Occipital lobe (tissue), 2 donors: ENCODE results near the gene MGAT4A. TPM values are rescaled to one million over a fixed set of nuclear protein-coding genes. Genes with fewer than 3 reads are reported as not detected.
"Not testable (repeated sequence)": the region's sequence is repeated elsewhere in the genome, so short reads cannot be mapped to it uniquely, and the experiment has no call there.

Experiments used
- DNase-seq: peaks from one replicate; lab custom pipeline; 2025; lab: John Stamatoyannopoulos, UW
- total RNA-seq: library from RNA; depleted of rRNA; stranded (reverse); fragments of >200 nt; gene quantifications from one replicate; pipeline ENCODE4 v1.2.3, GENCODE V29; 2014

The MGAT4A gene
- total RNA-seq, 1 donor from 2014 or later: 40.7 TPM

- DNase-seq: no peak
These were observed 258 bp downstream of the MGAT4A start for GRCh38 chr2:98730707-98731040.

DNA sequence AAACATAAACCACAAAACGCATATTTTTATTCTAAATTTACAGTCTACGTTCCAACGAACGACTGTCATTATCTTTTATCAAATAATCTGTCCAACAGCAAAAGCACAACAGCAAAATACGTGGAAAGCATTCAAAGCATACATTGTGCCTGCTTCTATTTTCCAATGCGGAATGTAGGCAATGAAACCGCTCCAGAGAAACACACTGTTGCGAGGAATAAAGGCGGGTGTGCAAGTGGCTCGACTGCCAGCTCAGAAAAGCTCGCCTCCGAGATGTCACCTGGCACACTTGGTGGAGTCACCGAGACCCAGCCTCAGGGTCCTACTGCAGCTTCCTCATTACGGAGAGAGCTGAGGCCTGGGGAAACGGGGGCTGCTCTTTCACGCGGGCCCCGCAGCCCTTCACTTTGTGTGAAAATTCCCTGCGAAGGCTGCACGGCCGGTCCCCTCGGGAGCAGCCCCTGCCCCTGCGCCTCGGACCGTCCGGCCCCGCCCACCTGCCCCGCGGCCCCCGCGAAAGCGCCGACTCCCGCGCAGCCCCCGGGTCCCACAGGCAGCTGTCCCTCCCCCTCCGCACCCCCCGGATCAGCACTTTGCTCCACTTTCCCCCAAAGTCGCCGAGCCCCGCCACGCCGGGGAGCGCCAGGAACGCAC, 752 bp downstream of the MGAT4A start:
- peak; percentile 49 for DNase-seq

DNA sequence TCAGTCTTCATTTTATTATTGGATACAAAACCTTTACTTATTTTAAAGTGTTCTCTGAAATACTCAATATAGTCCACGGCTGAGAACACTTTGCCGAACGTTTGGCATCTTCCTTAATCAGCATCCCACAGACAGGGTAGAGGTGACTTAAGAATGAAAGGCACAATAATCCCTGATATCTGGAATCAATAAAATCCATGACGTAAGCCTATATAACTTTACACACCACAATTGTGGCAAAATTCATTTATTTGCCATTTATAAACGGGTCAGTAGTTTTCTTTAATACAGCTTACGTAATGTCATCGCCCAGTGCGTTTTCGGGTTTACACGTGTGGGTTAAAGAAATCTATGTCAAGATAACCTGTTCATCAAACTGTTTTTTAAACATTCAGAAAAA, 1.3 kb downstream of the MGAT4A start:
- DNase-seq: no peak

DNA sequence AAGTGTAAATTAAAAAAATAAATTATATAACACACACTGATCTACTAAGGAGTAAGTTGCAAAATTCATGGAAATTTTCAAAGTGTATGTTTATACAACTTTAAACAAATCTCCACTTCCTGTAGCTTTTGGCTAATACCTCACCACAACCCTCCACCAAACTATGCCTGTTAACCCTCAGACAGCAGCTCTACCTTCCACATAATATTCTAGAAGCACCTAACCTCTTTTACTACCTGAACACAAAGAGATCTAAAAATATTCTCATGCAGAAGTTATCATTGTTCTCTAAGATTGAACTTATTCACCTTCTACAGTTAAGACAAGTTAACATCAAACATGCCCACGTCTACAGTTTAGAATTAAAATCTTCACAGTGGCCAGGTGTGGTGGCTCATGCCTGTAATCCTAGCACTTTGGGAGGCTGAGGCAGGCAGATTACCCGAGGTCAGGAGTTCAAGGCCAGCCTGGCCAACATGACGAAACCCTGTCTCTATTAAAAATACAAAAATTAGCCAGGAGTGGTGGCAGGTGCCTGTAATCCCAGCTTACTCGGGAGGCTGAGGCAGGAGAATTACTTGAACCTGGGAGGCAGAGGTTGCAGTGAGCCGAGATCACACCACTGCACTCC, 2.7 kb downstream of the MGAT4A start:
- not testable (repeated sequence) for DNase-seq

DNA sequence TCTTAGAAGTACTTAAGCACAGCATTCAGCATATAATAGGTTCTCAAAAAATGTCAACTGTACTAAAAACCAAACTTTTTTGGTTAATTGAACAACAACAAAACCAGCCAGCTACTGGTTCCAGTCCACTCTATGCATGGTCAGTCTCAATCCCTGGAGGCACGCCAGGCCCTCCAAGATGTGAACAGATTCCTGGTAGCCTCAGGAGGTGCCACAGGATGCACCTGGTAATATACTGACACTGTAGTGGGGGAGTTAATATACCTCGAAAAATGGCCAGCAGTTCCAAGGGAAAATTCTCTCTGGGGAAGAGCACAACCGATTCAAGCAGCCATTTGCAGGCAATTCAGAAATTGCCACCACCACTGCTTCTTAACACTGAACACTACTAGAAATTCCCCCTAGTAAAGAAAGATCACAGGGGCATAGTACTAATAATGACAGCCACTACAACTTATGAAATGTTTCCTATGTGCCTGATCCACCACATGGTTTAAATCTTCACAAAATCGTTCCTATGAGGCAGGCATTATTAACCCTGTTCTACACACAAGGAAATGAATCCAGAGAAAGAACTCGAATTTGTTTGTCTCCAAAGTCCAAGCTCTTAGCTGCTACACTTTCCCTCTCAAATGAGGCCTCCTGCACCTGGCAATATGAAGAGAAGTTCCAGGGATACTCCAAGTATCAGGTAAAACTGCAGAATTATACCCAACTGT, 3.4 kb downstream of the MGAT4A start:
- DNase-seq: no peak

DNA sequence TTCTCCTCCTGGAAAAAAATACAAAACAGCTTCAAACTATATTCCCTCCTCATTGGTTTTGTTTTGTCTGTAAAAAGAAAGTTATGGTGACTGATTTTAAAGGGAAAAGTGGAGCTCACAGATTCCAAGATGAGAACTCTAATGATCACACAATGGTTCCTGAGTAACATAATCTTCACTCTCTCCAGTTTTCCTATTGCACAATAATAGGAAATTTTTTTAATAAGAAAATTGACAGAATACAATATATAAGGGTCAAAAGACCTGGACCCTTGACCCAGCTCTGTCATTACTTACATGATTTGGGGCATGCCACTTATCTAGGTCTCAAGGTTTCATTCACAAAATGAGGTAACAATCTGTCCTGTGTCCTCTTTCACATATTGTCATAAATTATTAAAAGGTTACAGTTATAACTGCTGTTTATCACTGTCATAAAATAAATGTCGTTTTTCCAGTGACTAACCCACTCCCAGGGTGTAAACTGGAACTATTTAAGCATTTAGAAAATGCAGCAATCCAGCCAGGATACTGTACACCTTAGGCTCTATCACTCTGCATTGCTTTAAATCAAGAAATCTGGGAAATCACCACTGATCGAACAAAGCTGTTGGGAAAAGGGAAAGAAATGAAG, 4.1 kb downstream of the MGAT4A start:
- DNase-seq: no peak

- no peak for DNase-seq
These were observed 4.7 kb downstream of the MGAT4A start for GRCh38 chr2:98726205-98726604.

- no peak for DNase-seq
These were observed 10.6 kb downstream of the MGAT4A start for GRCh38 chr2:98720286-98720685.

DNA sequence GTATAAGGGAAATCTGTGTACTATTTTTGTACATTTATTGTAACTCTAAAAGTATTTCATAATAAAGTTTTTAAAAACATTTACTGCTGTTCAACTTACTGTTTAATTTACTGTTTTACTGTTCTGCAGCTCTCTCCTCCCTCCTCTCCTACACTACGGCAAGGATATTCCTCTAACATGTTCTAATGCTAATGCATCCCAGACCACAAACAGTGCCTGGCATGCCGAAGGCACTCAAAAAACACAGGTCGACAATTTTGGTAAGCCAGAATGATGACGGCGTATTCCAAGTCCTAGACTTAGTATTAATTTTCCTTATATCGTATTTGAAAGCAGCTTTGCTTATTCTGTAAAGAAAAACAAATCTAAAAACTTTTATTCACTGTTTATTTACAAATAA, 13.3 kb downstream of the MGAT4A start:
- no peak for DNase-seq

- DNase-seq: no peak
These were observed 14.1 kb downstream of the MGAT4A start for GRCh38 chr2:98716786-98717185.

DNA sequence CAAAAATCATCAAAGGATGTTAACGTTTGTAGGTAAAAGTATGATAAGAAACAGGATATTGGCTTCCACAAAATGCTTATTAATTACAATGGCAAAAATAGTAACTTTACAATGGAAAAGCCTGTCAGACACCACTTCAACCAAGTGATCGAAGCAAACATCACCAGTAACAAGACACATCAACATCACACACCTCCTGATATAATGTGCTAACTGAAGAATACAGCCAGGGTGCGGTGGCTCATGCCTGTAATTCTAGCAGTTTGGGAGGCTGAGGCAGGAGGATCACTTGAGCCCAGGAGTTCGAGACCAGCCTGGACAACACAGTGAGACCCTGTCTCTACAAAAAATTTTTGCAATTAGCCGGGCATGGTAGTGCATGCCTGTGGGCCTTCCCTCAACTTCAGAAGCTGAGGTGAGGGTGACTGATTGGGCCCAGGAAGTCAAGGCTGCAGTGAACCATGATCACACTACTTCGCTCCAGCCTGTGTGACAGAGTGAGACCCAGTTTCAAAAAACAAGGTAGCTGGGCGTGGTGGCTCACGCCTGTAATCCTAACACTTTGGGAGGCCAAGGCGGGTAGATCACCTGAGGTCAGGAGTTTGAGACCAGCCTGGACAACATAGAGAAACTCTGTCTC, 15.0 kb downstream of the MGAT4A start:
- no peak for DNase-seq

DNA sequence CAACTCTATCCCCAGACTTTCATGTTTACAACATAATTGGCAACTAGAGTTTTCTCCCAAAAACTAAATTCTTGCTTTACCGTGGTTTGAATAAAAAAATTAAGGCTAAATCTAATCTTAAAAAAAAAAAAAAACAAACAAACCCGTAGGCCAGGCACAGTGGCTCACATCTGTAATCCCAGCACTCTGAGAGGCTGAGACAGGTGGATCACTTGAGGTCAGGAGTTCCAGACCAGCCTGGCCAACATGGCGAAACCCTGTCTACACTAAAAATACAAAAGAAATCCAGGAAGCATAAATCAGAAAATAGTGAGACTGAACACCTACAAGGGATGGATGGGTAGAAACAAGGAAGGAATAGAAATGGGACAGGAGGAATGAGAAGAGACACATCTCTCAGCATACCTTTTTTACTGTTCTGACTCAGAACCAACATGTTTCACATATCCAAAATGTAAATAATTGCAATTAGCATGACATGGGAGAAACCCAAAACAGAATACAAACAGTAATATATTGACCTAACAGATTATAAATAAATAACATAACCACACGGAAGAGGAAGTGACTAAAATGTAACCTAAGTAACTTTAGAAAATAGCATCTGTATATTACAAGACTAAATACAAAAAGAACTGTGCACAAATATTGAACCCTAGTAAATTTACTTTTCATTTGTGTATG, 17.5 kb downstream of the MGAT4A start:
- no peak for DNase-seq

DNA sequence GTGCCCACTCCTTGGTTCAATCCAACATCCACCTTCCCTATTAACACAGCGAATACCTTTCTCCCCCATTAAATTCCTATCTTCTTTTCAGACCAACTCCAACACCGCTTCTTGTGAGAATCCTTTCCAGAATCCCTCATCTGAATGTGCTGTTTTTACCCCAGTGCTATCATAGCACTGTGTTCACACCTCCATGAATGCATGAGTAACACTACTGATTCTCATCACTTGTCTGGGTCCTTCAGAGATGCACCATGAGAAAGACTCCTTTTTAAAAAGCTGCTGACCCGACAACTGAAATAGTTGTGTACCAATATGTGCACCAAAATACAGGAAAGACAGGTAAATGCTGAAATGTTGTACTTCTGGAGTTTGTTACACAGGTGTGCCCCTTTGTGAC, 18.8 kb downstream of the MGAT4A start:
- DNase-seq: no peak

DNA sequence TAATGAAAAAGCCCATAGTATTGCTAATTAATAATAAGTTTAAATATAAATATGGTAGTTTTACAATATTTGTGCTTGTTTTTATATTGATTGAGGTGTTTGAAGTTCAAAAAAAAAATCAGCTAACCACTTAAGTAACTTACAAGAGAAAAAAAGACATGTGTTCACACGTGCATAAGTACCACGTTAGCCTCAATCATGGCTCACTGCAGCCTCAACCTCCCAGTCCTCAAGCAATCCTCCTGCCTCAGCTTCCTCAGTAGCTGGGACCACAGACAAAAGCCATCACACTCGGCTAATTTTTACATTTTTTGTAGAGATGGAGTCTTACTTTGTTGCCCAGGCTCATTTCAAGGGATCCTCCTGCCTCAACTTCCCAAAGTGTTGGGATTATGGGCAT, 19.4 kb downstream of the MGAT4A start:
- DNase-seq: no peak

DNA sequence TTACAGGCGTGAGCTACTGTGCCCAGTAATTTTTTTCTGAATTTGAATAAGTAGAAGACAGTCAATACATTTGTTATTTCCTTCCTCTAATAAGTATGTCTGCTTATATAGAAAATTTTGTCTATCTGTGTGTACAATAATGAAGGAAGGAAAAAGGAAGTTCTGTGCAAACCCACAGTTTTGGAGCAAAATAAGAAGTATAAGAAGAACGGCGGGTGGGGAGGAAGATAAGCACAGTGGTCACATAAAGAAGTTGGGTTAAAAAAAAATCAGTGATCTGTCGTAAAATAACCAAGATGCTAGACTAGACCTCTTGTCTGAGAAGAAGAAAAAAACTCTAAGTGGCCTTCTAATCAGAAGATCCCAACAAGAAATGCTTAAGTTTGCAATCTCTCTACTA, 20.2 kb downstream of the MGAT4A start:
- no peak for DNase-seq

GRCh38 chr2:98709535-98709934, 21.4 kb downstream of the MGAT4A start:
- no peak for DNase-seq

DNA sequence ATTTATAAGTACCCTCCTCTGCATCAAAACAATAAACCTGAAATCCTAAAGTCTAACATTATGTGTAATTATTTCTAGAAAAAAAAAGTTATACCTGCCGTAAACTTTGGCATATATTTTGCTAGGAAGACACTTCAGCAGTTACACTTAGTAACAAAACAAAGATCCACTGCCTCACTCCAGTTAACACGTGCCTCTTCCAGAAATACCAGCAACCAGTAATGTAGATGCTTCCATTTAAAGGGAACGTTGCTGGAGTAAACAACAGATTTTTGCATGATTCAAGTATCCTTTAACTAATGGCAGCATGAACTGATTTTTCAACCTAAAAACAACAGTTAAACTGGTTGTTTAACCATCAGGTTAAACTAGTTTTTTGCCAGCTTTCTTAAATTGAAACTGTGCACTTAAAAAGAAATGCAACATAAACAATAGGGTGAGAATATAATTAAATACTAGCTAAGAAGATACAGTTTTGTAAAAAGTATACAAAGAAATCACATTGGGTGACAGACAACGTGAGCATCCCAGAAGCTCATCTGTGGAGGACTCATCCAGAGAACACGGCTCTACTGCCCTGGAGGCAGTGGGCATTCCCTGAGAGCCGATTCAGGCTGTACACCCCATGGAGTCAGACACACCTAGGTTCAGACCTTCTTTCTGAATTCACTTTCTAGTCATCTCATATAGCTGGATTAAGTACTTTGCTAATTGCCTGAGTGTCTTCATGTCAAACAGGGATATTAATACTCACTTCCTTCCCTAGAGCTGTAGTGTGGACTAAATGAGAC, 22.3 kb downstream of the MGAT4A start:
- DNase-seq: no peak

- no peak for DNase-seq
These were observed 24.3 kb downstream of the MGAT4A start for GRCh38 chr2:98706591-98706990.

DNA sequence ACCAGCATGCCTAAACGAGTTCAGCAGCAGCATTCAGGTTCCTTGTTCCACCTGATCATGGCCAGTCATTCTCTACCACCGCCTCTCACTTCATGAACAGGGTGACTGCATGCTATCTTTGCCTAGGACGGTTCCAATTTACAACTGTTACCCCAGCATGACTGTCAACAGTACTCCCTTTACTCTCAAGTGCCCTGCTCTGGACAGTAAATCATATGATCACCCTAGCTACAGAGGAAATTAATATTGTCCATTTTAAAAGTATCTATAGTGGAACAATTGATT, 25.7 kb downstream of the MGAT4A start:
- no peak for DNase-seq

DNA sequence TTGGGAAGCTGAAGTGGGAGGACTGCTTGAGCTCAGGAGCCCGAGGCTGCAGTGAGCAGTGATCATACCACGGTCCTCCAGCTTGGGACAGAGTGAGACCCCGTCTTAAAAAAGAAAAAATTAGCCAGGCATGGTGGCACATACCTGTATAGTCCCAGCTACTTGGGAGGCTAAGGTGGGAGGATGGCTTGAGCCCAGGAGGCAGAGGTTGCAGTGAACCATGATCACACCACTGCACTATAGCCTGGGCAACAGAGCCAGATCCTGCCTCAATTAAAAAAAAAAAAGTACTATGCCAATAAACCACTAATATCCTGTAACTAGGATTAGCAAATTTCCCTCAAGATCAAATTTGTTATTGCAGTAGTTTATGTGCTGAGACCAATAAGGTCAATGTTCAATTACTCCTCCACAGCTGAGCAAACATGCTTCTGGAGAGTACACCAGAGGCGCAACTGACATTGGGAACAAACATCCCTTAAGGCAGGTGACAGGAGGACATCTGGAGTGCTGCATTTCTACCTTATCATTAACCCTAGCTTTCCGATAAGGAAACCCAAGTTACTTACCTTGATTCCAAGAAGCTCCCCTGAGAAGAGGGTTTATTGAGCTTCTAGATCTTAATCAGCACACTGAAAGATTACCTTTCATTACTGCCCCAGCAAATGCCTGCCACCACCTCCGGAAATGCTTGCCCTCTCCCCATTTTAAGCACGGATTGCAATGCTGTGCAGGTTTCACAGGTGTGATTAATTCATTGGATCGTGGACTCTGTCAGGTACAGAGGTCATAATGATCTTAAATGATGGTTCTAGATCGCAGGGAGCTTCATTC, 26.2 kb downstream of the MGAT4A start:
- DNase-seq: no peak
